Stomach (tissue), 9 donors: ENCODE data around the gene COLQ. TPM values are rescaled to one million over a fixed set of nuclear protein-coding genes. Genes with fewer than 3 reads are reported as not detected.

Experiments
- DNase-seq, 2 donors: peaks; one replicate each; pipeline versions ENCODE4 v3.0.0 to v3.0.0-alpha.2; 2013 to 2019
- H3K27ac ChIP-seq, 5 donors: fragments of 200-600 bp in 4 of 5; sonication (generic) in 4 of 5; one replicate each; pipeline ENCODE4 v1.5.1; 2013 to 2019; ENCODE audit warnings: mild to moderate bottlenecking in 1 of 5, moderate library complexity in 1 of 5
- H3K27me3 ChIP-seq, 3 donors: fragments of 200-600 bp; sonication (generic); one replicate each; pipeline ENCODE4 v1.5.1; 2017 to 2019; ENCODE audit warnings: mixed run types in 1 of 3
- H3K36me3 ChIP-seq, 4 donors: fragments of 200-600 bp; sonication (generic); 1 replicate in 3 of 4; 2 replicates in 1 of 4; pipeline ENCODE4 v1.5.1; 2016 to 2019
- H3K4me1 ChIP-seq, 4 donors: fragments of 200-600 bp; sonication (generic); one replicate each; pipeline ENCODE4 v1.5.1; 2016 to 2019
- H3K4me3 ChIP-seq, 4 donors: fragments of 200-600 bp; sonication (generic) in 3 of 4; one replicate each; pipeline ENCODE4 v1.5.1; 2016 to 2019; ENCODE audit warnings: mild to moderate bottlenecking in 1 of 4
- H3K9me3 ChIP-seq, 4 donors: fragments of 200-600 bp; sonication (generic); one replicate each; pipeline ENCODE4 v1.5.1; 2016 to 2019
- CTCF ChIP-seq, 7 experiments: fragments of 450-650 bp in 4 of 7; fragments of 200-600 bp in 3 of 7; sonication (generic) in 3 of 7; IDR thresholded peaks; one replicate each; pipeline ENCODE4 v1.5.1; 2016 to 2019; ENCODE audit warnings: antibody characterized with exemption in 7 of 7, control low read depth in 2 of 7, mild to moderate bottlenecking in 1 of 7
- EP300 ChIP-seq: sonication (generic); formaldehyde crosslinking; IDR thresholded peaks from one replicate; pipeline ENCODE4 v1.6.1; 2017; ENCODE audit warnings: antibody characterized with exemption
- POLR2A ChIP-seq, 4 donors: fragments of 450-650 bp; IDR thresholded peaks; one replicate each; pipeline ENCODE4 v1.6.1; 2016; ENCODE audit warnings: antibody characterized with exemption in 4 of 4, control low read depth in 2 of 4, mild to moderate bottlenecking in 1 of 4, moderate library complexity in 1 of 4
- POLR2AphosphoS5 ChIP-seq, 3 donors: sonication (generic); formaldehyde crosslinking; IDR thresholded peaks; one replicate each; pipeline ENCODE4 v1.6.1; 2016; ENCODE audit warnings: antibody characterized with exemption in 3 of 3
- WGBS, 5 donors: extraction: QIAGEN DNeasy Blood & Tissue Kit in 3 of 5; methylation state at CpG; one replicate each; pipeline versions ENCODE4 v1.1.5 to v1.1.7; 2013 to 2018; 5-methylcytosine and 5-hydroxymethylcytosine counted together
- intact Hi-C: fragments of 100-400 bp; cut with DNase I; formaldehyde crosslinking; loops from one replicate; pipeline ENCODE4 v1.15.1; 2023; ENCODE audit warnings: low total_unique reads
- polyA plus RNA-seq, 3 donors: library from polyadenylated mRNA; stranded (reverse); fragments of 200-250 nt; gene quantifications; one replicate each; pipeline ENCODE4 v1.2.3, GENCODE V29; 2013
- total RNA-seq, 5 donors: library from RNA; depleted of rRNA; stranded (reverse); fragments of >200 nt; gene quantifications; one replicate each; pipeline versions ENCODE4 v1.1.0 to v1.2.3, GENCODE V29; 2014 to 2016
- donor health status: healthy with polysubstance abuse.
- donor health status: Bipolar disorder and iron deficiency.
- donor health status: healthy.

COLQ gene
- total and polyA plus RNA-seq, 8 donors: 0.29 to 5.3 (median 1.2) TPM; not detected in 1

- 52 to 69% (median 59%) methylated on average over 6 of the region's 6 CpGs for WGBS, 5 donors
- H3K27me3 ChIP-seq: no peaks in the 10 kb centered on the region
- peak in 1 of 2 donors; percentile 14 for DNase-seq
- H3K4me1 ChIP-seq: peaks cover 0 to 10% (median 0%) of the 10 kb centered on the region in 4 donors
- H3K36me3 ChIP-seq: no peaks in the 10 kb centered on the region
- intact Hi-C loops: no loop called here
- no peak for TF ChIP-seq POLR2AphosphoS5 (IDR thresholded peaks at IDR 0.05)
- TF ChIP-seq POLR2A (IDR thresholded peaks at IDR 0.05): no peak
- no peak for TF ChIP-seq CTCF (IDR thresholded peaks at IDR 0.05)
- TF ChIP-seq EP300: no peak
- H3K9me3 ChIP-seq: no peaks in the 10 kb centered on the region
- no peak overlapping the region for H3K4me3 ChIP-seq
- H3K27ac ChIP-seq: no peak overlapping the region
Measured at GRCh38 chr3:15477951-15478639, 43.4 kb downstream of the COLQ start.

GRCh38 chr3:15476378-15476777 is 45.1 kb downstream of the COLQ start:
- TF ChIP-seq POLR2A (IDR thresholded peaks at IDR 0.05) (no peak), CTCF (IDR thresholded peaks at IDR 0.05) (no peak), EP300 (no peak), POLR2AphosphoS5 (IDR thresholded peaks at IDR 0.05) (no peak)

GRCh38 chr3:15475161-15475560 is 46.3 kb downstream of the COLQ start:
- peaks cover 0 to 10% (median 0%) of the 10 kb centered on the region in 4 donors for H3K4me1 ChIP-seq
- no peaks in the 10 kb centered on the region for H3K27me3 ChIP-seq
- intact Hi-C loops: no loop called here
- peaks cover 0 to 5% (median 0%) of the 10 kb centered on the region in 4 donors for H3K36me3 ChIP-seq
- no peak overlapping the region for H3K27ac ChIP-seq
- no peak for TF ChIP-seq EP300
- no peak for TF ChIP-seq POLR2A (IDR thresholded peaks at IDR 0.05)
- TF ChIP-seq CTCF (IDR thresholded peaks at IDR 0.05): no peak
- TF ChIP-seq POLR2AphosphoS5 (IDR thresholded peaks at IDR 0.05): no peak
- H3K4me3 ChIP-seq: no peak overlapping the region
- no peak for DNase-seq
- 47 to 89% (median 53%) methylated on average over 4 to 5 of the region's 5 CpGs for WGBS, 5 donors
- no peaks in the 10 kb centered on the region for H3K9me3 ChIP-seq

More at GRCh38 chr3:15476378-15476777, 45.1 kb downstream of the COLQ start:
- intact Hi-C loops: no loop called here
- DNase-seq: no peak
- Histone ChIP-seq H3K27ac (no peak overlapping the region), H3K9me3 (no peaks in the 10 kb centered on the region), H3K27me3 (no peaks in the 10 kb centered on the region), H3K4me1 (peaks cover 0 to 10% (median 0%) of the 10 kb centered on the region in 4 donors), H3K4me3 (no peak overlapping the region), H3K36me3 (no peaks in the 10 kb centered on the region)
- 63 to 82% (median 79%) methylated on average over 3 of the region's 3 CpGs for WGBS, 5 donors

- intact Hi-C loops: no loop called here
- no peak for DNase-seq
- Histone ChIP-seq H3K27ac (no peak overlapping the region), H3K27me3 (no peaks in the 10 kb centered on the region), H3K9me3 (no peaks in the 10 kb centered on the region), H3K4me3 (no peak overlapping the region), H3K36me3 (peaks cover 0 to 6% (median 0%) of the 10 kb centered on the region in 4 donors), H3K4me1 (no peaks in the 10 kb centered on the region)
- TF ChIP-seq CTCF (IDR thresholded peaks at IDR 0.05) (no peak), POLR2AphosphoS5 (IDR thresholded peaks at IDR 0.05) (no peak), EP300 (no peak), POLR2A (IDR thresholded peaks at IDR 0.05) (no peak)
- WGBS, 5 donors: 85 to 92% (median 88%) methylated on average over 3 of the region's 3 CpGs
Measured at GRCh38 chr3:15471861-15472260, 49.6 kb downstream of the COLQ start.
